Tongue (tissue), 2 donors: ENCODE results near the gene DENND1B. TPM values are rescaled to one million over a fixed set of nuclear protein-coding genes. Genes with fewer than 3 reads are reported as not detected.
"Not testable (repeated sequence)": the region's sequence is repeated elsewhere in the genome, so short reads cannot be mapped to it uniquely, and the experiment has no call there.

Source experiments
- DNase-seq: peaks from one replicate; pipeline ENCODE4 v3.0.0-alpha.2; 2015
- total RNA-seq: library from RNA; depleted of rRNA; stranded (reverse); fragments of >200 nt; gene quantifications from one replicate; pipeline ENCODE4 v1.2.3, GENCODE V29; 2014

DENND1B gene
- total RNA-seq, 1 donor from 2014 or later = 26.4 TPM

GRCh38 chr1:197546989-197547388 is 228.3 kb downstream of the DENND1B start:
- no peak for DNase-seq

GRCh38 chr1:197544553-197544952 is 230.7 kb downstream of the DENND1B start:
- no peak for DNase-seq

- DNase-seq = no peak
Observed at GRCh38 chr1:197544130-197544529, 231.2 kb downstream of the DENND1B start.

- DNase-seq = no peak
Observed at GRCh38 chr1:197541411-197541810, 233.9 kb downstream of the DENND1B start.

GRCh38 chr1:197526736-197527371 is 248.4 kb downstream of the DENND1B start:
- peak; percentile 53 for DNase-seq

GRCh38 chr1:197521118-197521739 is 254.1 kb downstream of the DENND1B start:
- DNase-seq = peak; percentile 44

GRCh38 chr1:197519741-197520334 is 255.4 kb downstream of the DENND1B start:
- DNase-seq = peak; percentile 3

GRCh38 chr1:197515421-197515820 is 259.9 kb downstream of the DENND1B start:
- peak; percentile 2 for DNase-seq

- DNase-seq = no peak
Observed at GRCh38 chr1:197510691-197511378, 264.4 kb downstream of the DENND1B start.

- no peak for DNase-seq
Observed at GRCh38 chr1:197496722-197497121, 278.6 kb downstream of the DENND1B start.

- DNase-seq = not testable (repeated sequence)
Observed at GRCh38 chr1:197491505-197491904, 283.8 kb downstream of the DENND1B start.

GRCh38 chr1:197486946-197487345 is 288.3 kb downstream of the DENND1B start:
- peak; percentile 61 for DNase-seq

GRCh38 chr1:197485790-197486189 is 289.5 kb downstream of the DENND1B start:
- no peak for DNase-seq

- DNase-seq = no peak
Observed at GRCh38 chr1:197481101-197481500, 294.2 kb downstream of the DENND1B start.

GRCh38 chr1:197480446-197480845 is 294.8 kb downstream of the DENND1B start:
- no peak for DNase-seq

GRCh38 chr1:197472141-197472540 is 303.1 kb downstream of the DENND1B start:
- no peak for DNase-seq

GRCh38 chr1:197471248-197471985 is 303.9 kb downstream of the DENND1B start:
- peak; percentile 62 for DNase-seq

- DNase-seq = no peak
Observed at GRCh38 chr1:197470330-197470729, 304.9 kb downstream of the DENND1B start.

GRCh38 chr1:197469620-197470210 is 305.6 kb downstream of the DENND1B start:
- DNase-seq = no peak

- no peak for DNase-seq
Observed at GRCh38 chr1:197468543-197469175, 306.6 kb downstream of the DENND1B start.

GRCh38 chr1:197467881-197468280 is 307.4 kb downstream of the DENND1B start:
- no peak for DNase-seq
